ENCODE data around the gene CD59. TPM values are rescaled to one million over a fixed set of nuclear protein-coding genes. Genes with fewer than 3 reads are reported as not detected.

Gene CD59
- total RNA-seq, 2 experiments from 2014 or later = 35.2 to 37.8 TPM

GRCh38 chr11:33706546-33706945 is 29.7 kb downstream of the CD59 start:
- ChIA-PET CTCF (interaction anchor here (1.2 kb wide), 1 partner anchor 36 kb away, joined by 4 read pairs; no protein-coding TSS in a partner anchor), POLR2A (no interaction called here)
- ATAC-seq (ENCODE audit: poor library complexity) (no peak), DNase-seq (no peak)
- H3K36me3 Mint-ChIP-seq (ENCODE audit: low read depth) = peaks cover 27% of the 10 kb centered on the region
- no peaks in the 10 kb centered on the region for H3K27me3 Mint-ChIP-seq
- Histone ChIP-seq H3K4me3 (ENCODE audit: low read length) (no peak overlapping the region), H3K36me3 (ENCODE audit: insufficient read depth, low read length) (peaks cover 15% of the 10 kb centered on the region), H3K27ac (ENCODE audit: low read depth in 1 of 2, low read length in 2 of 2) (no peak overlapping the region), H3K4me1 (ENCODE audit: insufficient read depth, low read length) (peaks cover 3% of the 10 kb centered on the region), H3K9me3 (ENCODE audit: control insufficient read depth in 1 of 2, insufficient read depth in 1 of 2, low read length in 2 of 2) (no peaks in the 10 kb centered on the region), H3K27me3 (ENCODE audit: control insufficient read depth in 1 of 2, insufficient read depth in 2 of 2, low read length in 2 of 2) (no peaks in the 10 kb centered on the region)
- H3K27ac Mint-ChIP-seq = no peak overlapping the region
- intact Hi-C loops (cut with DNase I, micrococcal nuclease) = loop anchor here in 1 of 2 experiments (10.0 kb wide), 3 partner anchors 728 to 1958 kb away; partner anchors contain the start of genes CAT, QSER1 and TRIM44
- peaks cover 7% of the 10 kb centered on the region for H3K4me1 Mint-ChIP-seq (ENCODE audit: low read depth)
- no peaks in the 10 kb centered on the region for H3K9me3 Mint-ChIP-seq
- TF ChIP-seq CTCF (IDR thresholded peaks at IDR 0.05) = no peak
- no peak overlapping the region for H3K4me3 Mint-ChIP-seq

DNA sequence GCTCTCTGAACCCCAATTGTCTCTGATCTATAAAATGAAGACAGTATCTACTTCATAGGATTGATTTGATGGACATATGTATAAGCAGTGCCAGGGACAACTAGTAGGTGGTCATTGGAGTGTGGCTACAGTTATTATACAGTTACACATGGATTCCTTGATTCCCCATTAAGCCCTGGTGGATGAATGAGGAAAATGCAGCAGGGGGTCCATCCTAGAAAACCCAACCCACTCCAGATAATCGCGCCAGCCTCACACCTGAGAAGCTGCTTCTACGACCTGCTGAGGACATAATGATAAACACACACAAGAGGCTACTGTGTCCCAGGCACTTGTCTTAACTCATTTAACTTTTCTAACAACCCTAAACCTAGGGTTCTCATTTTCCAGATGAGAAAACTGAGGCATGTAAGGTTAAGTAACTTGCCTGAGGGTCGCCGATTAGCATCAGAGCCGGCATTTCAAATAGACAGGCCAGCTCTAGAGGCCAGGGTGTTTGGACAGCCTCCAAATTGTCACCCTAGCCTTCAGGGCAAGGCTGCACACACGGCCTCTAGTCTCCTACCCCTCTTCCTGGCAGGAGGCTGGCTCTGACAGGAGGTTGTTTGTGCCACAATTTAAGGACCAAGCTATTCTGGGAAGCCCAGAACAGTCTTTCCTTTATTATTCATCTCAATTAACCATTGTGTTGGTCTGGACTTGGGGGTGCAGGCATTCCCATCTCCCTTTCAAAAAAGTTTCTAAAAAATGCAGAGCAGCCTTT is 31.8 kb downstream of the CD59 start:
- TF ChIP-seq CTCF (IDR thresholded peaks at IDR 0.05) = no peak
- no peak for DNase-seq
- Histone ChIP-seq H3K4me1 (ENCODE audit: insufficient read depth, low read length) (peaks cover 17% of the 10 kb centered on the region), H3K4me3 (ENCODE audit: low read length) (no peak overlapping the region), H3K27ac (ENCODE audit: low read depth in 1 of 2, low read length in 2 of 2) (no peak overlapping the region), H3K27me3 (ENCODE audit: control insufficient read depth in 1 of 2, insufficient read depth in 2 of 2, low read length in 2 of 2) (no peaks in the 10 kb centered on the region), H3K9me3 (ENCODE audit: control insufficient read depth in 1 of 2, insufficient read depth in 1 of 2, low read length in 2 of 2) (no peaks in the 10 kb centered on the region), H3K36me3 (ENCODE audit: insufficient read depth, low read length) (peaks cover 5% of the 10 kb centered on the region)
- Mint-ChIP-seq H3K36me3 (ENCODE audit: low read depth) (peaks cover 11% of the 10 kb centered on the region), H3K27ac (no peak overlapping the region), H3K4me1 (ENCODE audit: low read depth) (peaks cover 20% of the 10 kb centered on the region), H3K27me3 (no peaks in the 10 kb centered on the region), H3K4me3 (no peak overlapping the region), H3K9me3 (no peaks in the 10 kb centered on the region)
- ChIA-PET CTCF (interaction anchor here (1.4 kb wide), 1 partner anchor 33 kb away, joined by 3 read pairs; no protein-coding TSS in a partner anchor), POLR2A (no interaction called here)
- intact Hi-C loops (cut with DNase I, micrococcal nuclease) = loop anchor here (2.0 to 10.0 kb wide), 6 partner anchors 33 to 1960 kb away; partner anchors contain the start of genes CAT (in 1 of the 2), CD59 (in 1 of the 2), CSTF3 (in 1 of the 2) and QSER1 (in 1 of the 2)
- no peak for ATAC-seq (ENCODE audit: poor library complexity)

DNA sequence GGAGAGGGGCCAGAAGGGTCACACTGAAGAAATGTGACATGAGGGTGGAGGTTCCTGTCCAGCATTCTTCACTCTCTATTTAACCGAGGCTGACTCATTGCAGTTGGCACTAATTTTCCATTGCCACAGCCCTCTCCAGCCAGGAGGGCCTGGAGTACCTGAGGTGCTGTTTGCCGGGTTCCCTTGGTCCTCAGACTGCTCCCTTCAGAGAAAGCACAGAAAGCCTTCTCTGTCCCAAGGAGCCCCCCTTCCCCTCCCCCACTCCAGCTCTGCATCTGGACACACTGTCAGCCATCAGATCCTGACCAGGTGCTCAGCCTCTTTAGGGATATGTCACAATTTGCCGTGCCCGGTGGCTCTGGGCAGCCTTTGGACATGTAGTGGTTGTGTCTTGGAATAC is 32.4 kb downstream of the CD59 start:
- H3K4me1 ChIP-seq (ENCODE audit: insufficient read depth, low read length) = peaks cover 17% of the 10 kb centered on the region
- CTCF ChIA-PET = no interaction called here
- intact Hi-C loops (cut with DNase I, micrococcal nuclease) = loop anchor here (2.0 to 10.0 kb wide), 6 partner anchors 34 to 1961 kb away; partner anchors contain the start of genes CAT (in 1 of the 2), CD59 (in 1 of the 2), CSTF3 (in 1 of the 2) and QSER1 (in 1 of the 2)
- POLR2A ChIA-PET = no interaction called here
- H3K36me3 ChIP-seq (ENCODE audit: insufficient read depth, low read length) = no peaks in the 10 kb centered on the region
- no peaks in the 10 kb centered on the region for H3K9me3 ChIP-seq (ENCODE audit: control insufficient read depth in 1 of 2, insufficient read depth in 1 of 2, low read length in 2 of 2)
- DNase-seq (no peak), ATAC-seq (ENCODE audit: poor library complexity) (no peak)
- H3K27ac ChIP-seq (ENCODE audit: low read depth in 1 of 2, low read length in 2 of 2) = no peak overlapping the region
- H3K36me3 Mint-ChIP-seq (ENCODE audit: low read depth) = peaks cover 4% of the 10 kb centered on the region
- H3K4me1 Mint-ChIP-seq (ENCODE audit: low read depth) = peaks cover 23% of the 10 kb centered on the region
- H3K27me3 ChIP-seq (ENCODE audit: control insufficient read depth in 1 of 2, insufficient read depth in 2 of 2, low read length in 2 of 2) = no peaks in the 10 kb centered on the region
- no peak overlapping the region for H3K4me3 ChIP-seq (ENCODE audit: low read length)
- H3K27ac Mint-ChIP-seq = no peak overlapping the region
- no peak overlapping the region for H3K4me3 Mint-ChIP-seq
- TF ChIP-seq CTCF (IDR thresholded peaks at IDR 0.05) = no peak
- no peaks in the 10 kb centered on the region for H3K27me3 Mint-ChIP-seq
- H3K9me3 Mint-ChIP-seq = no peaks in the 10 kb centered on the region

Data from CD4-positive, alpha-beta T cell (primary cell).